ENCODE measurements around the gene ADISSP. TPM values are rescaled to one million over a fixed set of nuclear protein-coding genes. Genes with fewer than 3 reads are reported as not detected.

Gene ADISSP
- total and polyA plus RNA-seq, 2 experiments from 2014 or later, result 86.6 to 126 TPM

DNA sequence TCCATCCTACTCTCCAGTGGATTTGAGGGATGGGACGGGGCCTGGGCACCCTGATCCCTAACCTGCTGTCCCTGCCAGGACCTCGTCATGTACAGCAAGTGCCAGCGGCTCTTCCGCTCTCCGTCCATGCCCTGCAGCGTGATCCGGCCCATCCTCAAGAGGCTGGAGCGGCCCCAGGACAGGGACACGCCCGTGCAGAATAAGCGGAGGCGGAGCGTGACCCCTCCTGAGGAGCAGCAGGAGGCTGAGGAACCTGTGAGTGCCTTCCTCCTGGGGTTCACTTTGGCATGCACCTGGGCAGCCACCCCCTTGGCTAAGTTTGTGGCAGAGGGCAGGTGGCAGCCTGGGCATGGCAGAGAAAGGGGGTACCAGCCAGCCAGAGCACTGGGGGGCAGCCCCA, 34.3 kb upstream of the ADISSP start:
- Histone ChIP-seq H3K9me2 (ENCODE audit: insufficient read depth) (no peaks in the 10 kb centered on the region), H3K79me2 (replicated peaks; ENCODE audit: insufficient read depth) (no peaks in the 10 kb centered on the region), H3F3A (replicated peaks; ENCODE audit: low read depth) (peaks cover 11% of the 10 kb centered on the region), H3K27ac (ENCODE audit: low read depth) (no peak overlapping the region), H3K4me2 (no peak overlapping the region), H3K4me3 (no peak overlapping the region), H3K36me3 (ENCODE audit: insufficient read depth) (no peaks in the 10 kb centered on the region), H3K27me3 (ENCODE audit: insufficient read depth) (no peaks in the 10 kb centered on the region), H2AFZ (no peak overlapping the region), H3K4me1 (ENCODE audit: insufficient read depth) (peaks cover 41% of the 10 kb centered on the region), H4K20me1 (replicated peaks; ENCODE audit: insufficient read depth) (no peaks in the 10 kb centered on the region; the same call in 1 of the 2 replicates)
- TF ChIP-seq, protein P1, sequence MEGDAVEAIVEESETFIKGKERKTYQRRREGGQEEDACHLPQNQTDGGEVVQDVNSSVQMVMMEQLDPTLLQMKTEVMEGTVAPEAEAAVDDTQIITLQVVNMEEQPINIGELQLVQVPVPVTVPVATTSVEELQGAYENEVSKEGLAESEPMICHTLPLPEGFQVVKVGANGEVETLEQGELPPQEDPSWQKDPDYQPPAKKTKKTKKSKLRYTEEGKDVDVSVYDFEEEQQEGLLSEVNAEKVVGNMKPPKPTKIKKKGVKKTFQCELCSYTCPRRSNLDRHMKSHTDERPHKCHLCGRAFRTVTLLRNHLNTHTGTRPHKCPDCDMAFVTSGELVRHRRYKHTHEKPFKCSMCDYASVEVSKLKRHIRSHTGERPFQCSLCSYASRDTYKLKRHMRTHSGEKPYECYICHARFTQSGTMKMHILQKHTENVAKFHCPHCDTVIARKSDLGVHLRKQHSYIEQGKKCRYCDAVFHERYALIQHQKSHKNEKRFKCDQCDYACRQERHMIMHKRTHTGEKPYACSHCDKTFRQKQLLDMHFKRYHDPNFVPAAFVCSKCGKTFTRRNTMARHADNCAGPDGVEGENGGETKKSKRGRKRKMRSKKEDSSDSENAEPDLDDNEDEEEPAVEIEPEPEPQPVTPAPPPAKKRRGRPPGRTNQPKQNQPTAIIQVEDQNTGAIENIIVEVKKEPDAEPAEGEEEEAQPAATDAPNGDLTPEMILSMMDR (conservative IDR thresholded peaks at IDR 0.05; ENCODE audit: low read depth in 2 of 2), result no peak
- TF ChIP-seq ZNF331 (CRISPR knock-in tag; IDR thresholded peaks at IDR 0.05; ENCODE audit: low read depth) (no peak), ZNF114 (CRISPR knock-in tag; IDR thresholded peaks at IDR 0.05) (no peak), NANOG (IDR thresholded peaks at IDR 0.05; ENCODE audit: borderline replicate concordance) (no peak), POLR2AphosphoS5 (IDR thresholded peaks at IDR 0.05; ENCODE audit: low read depth) (no peak)
- TF ChIP-seq, protein P2, sequence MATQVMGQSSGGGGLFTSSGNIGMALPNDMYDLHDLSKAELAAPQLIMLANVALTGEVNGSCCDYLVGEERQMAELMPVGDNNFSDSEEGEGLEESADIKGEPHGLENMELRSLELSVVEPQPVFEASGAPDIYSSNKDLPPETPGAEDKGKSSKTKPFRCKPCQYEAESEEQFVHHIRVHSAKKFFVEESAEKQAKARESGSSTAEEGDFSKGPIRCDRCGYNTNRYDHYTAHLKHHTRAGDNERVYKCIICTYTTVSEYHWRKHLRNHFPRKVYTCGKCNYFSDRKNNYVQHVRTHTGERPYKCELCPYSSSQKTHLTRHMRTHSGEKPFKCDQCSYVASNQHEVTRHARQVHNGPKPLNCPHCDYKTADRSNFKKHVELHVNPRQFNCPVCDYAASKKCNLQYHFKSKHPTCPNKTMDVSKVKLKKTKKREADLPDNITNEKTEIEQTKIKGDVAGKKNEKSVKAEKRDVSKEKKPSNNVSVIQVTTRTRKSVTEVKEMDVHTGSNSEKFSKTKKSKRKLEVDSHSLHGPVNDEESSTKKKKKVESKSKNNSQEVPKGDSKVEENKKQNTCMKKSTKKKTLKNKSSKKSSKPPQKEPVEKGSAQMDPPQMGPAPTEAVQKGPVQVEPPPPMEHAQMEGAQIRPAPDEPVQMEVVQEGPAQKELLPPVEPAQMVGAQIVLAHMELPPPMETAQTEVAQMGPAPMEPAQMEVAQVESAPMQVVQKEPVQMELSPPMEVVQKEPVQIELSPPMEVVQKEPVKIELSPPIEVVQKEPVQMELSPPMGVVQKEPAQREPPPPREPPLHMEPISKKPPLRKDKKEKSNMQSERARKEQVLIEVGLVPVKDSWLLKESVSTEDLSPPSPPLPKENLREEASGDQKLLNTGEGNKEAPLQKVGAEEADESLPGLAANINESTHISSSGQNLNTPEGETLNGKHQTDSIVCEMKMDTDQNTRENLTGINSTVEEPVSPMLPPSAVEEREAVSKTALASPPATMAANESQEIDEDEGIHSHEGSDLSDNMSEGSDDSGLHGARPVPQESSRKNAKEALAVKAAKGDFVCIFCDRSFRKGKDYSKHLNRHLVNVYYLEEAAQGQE (IDR thresholded peaks at IDR 0.05; ENCODE audit: unreplicated experiment), result no peak
- TF ChIP-seq, protein P3, sequence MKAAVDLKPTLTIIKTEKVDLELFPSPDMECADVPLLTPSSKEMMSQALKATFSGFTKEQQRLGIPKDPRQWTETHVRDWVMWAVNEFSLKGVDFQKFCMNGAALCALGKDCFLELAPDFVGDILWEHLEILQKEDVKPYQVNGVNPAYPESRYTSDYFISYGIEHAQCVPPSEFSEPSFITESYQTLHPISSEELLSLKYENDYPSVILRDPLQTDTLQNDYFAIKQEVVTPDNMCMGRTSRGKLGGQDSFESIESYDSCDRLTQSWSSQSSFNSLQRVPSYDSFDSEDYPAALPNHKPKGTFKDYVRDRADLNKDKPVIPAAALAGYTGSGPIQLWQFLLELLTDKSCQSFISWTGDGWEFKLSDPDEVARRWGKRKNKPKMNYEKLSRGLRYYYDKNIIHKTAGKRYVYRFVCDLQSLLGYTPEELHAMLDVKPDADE (IDR thresholded peaks at IDR 0.05), result no peak
- ATAC-seq, result no peak
- Mint-ChIP-seq H3K4me1 (peaks cover 54% of the 10 kb centered on the region), H3K4me3 (no peak overlapping the region), H3K9me3 (no peaks in the 10 kb centered on the region), H3K27ac (no peak overlapping the region), H3K27me3 (ENCODE audit: insufficient read depth, low read depth, poor library complexity) (peaks cover 25% of the 10 kb centered on the region), H3K36me3 (ENCODE audit: low read depth) (peaks cover 57% of the 10 kb centered on the region)
- no peak for DNase-seq (ENCODE audit: low spot score)

DNA sequence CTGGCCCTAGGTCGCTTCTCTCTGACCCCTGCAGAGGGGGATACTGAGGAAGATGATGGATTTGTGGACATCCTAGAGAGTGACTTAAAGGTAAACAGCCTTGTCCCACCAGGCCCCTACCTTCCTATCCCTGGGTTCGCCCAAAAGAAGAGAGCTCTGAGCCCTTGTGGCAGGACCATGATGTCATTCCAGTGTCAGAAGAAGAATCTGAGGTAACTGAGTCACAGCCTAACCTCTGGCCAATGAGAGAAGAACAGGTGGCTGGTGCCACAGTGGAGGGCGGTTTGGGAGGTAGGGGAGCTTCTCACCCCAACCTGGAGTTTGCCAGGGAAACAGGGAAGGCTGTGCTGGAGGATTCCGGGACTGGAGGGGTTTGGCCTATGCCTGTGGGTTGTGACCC, 33.7 kb upstream of the ADISSP start:
- H3K4me2 ChIP-seq, result no peak overlapping the region
- H3K9me2 ChIP-seq (ENCODE audit: insufficient read depth), result no peaks in the 10 kb centered on the region
- H4K20me1 ChIP-seq (replicated peaks; ENCODE audit: insufficient read depth), result no peaks in the 10 kb centered on the region; the same call in 1 of the 2 replicates
- H3K27ac ChIP-seq (ENCODE audit: low read depth), result no peak overlapping the region
- H3K4me1 ChIP-seq (ENCODE audit: insufficient read depth), result peaks cover 43% of the 10 kb centered on the region
- ATAC-seq, result no peak
- no peaks in the 10 kb centered on the region for H3K36me3 ChIP-seq (ENCODE audit: insufficient read depth)
- H3K4me3 ChIP-seq, result no peak overlapping the region
- peaks cover 26% of the 10 kb centered on the region for H3K27me3 Mint-ChIP-seq (ENCODE audit: insufficient read depth, low read depth, poor library complexity)
- H3K36me3 Mint-ChIP-seq (ENCODE audit: low read depth), result peaks cover 56% of the 10 kb centered on the region
- no peak overlapping the region for H2AFZ ChIP-seq
- no peak overlapping the region for H3K4me3 Mint-ChIP-seq
- DNase-seq (ENCODE audit: low spot score), result no peak
- H3F3A ChIP-seq (replicated peaks; ENCODE audit: low read depth), result peaks cover 10% of the 10 kb centered on the region; the same call in 1 of the 2 replicates
- H3K4me1 Mint-ChIP-seq, result peaks cover 53% of the 10 kb centered on the region
- no peaks in the 10 kb centered on the region for H3K79me2 ChIP-seq (replicated peaks; ENCODE audit: insufficient read depth)
- H3K9me3 Mint-ChIP-seq, result no peaks in the 10 kb centered on the region
- H3K27ac Mint-ChIP-seq, result no peak overlapping the region
- no peaks in the 10 kb centered on the region for H3K27me3 ChIP-seq (ENCODE audit: insufficient read depth)
- TF ChIP-seq, protein P1 (conservative IDR thresholded peaks at IDR 0.05; ENCODE audit: low read depth in 2 of 2), result no peak

Measured in GM23338 (cell line).